Left ventricle myocardium inferior (tissue), 1 donor: ENCODE results near the gene GPR183. TPM values are rescaled to one million over a fixed set of nuclear protein-coding genes. Genes with fewer than 3 reads are reported as not detected.

Experiments
- DNase-seq: peaks from one replicate; pipeline ENCODE4 v3.0.0-alpha.2; 2020
- H3K27ac ChIP-seq: fragments of 200-600 bp; replicated peaks from 2 replicates; pipeline ENCODE4 v1.8.0; 2021
- H3K27me3 ChIP-seq: fragments of 200-600 bp; 2 replicates; pipeline ENCODE4 v1.8.0; 2021; ENCODE audit warnings: low read depth
- H3K36me3 ChIP-seq: fragments of 200-600 bp; 2 replicates; pipeline ENCODE4 v1.8.0; 2021
- H3K4me1 ChIP-seq: fragments of 200-600 bp; 2 replicates; pipeline ENCODE4 v1.8.0; 2021
- H3K4me3 ChIP-seq: fragments of 200-600 bp; 2 replicates; pipeline ENCODE4 v1.8.0; 2021; ENCODE audit warnings: mild to moderate bottlenecking, moderate library complexity
- H3K9me3 ChIP-seq: fragments of 200-600 bp; replicated peaks from 2 replicates; pipeline ENCODE4 v1.8.0; 2021
- CTCF ChIP-seq: fragments of 200-600 bp; IDR thresholded peaks from 2 replicates; pipeline ENCODE4 v1.8.0; 2021; ENCODE audit warnings: antibody characterized with exemption, mild to moderate bottlenecking, borderline replicate concordance
- intact Hi-C: fragments of 100-400 bp; cut with micrococcal nuclease; formaldehyde crosslinking; loops from one replicate; pipeline ENCODE4 v1.11.0; 2022
- total RNA-seq: library from RNA; stranded (reverse); fragmentation: NEBNext Ultra II Directional; extraction: Animal tissue kit (Norgen Biotek cat#: 25700); gene quantifications from one replicate; pipeline ENCODE4 v1.2.1, GENCODE V29; 2021
- donor health status: DM: no; HTN: yes; CAD: no; lungs with severe emphysema.

GPR183 gene
- total RNA-seq, 1 donor from 2014 or later, result 1.7 TPM

GRCh38 chr13:99315186-99315585 is 8.0 kb upstream of the GPR183 start:
- TF ChIP-seq CTCF, result no peak
- no peak for DNase-seq
- no peaks in the 10 kb centered on the region for H3K9me3 ChIP-seq
- no peaks in the 10 kb centered on the region for H3K27me3 ChIP-seq
- H3K4me3 ChIP-seq, result no peak overlapping the region
- H3K27ac ChIP-seq, result no peak overlapping the region
- H3K4me1 ChIP-seq, result peaks cover 32% of the 10 kb centered on the region
- H3K36me3 ChIP-seq, result peaks cover 13% of the 10 kb centered on the region
- intact Hi-C loops, result no loop called here

GRCh38 chr13:99314640-99315176 is 7.5 kb upstream of the GPR183 start:
- TF ChIP-seq CTCF, result no peak
- Histone ChIP-seq H3K27me3 (no peaks in the 10 kb centered on the region), H3K27ac (no peak overlapping the region), H3K9me3 (no peaks in the 10 kb centered on the region), H3K4me3 (no peak overlapping the region), H3K4me1 (peaks cover 32% of the 10 kb centered on the region), H3K36me3 (peaks cover 13% of the 10 kb centered on the region)
- intact Hi-C loops, result no loop called here
- no peak for DNase-seq

- Histone ChIP-seq H3K9me3 (no peaks in the 10 kb centered on the region), H3K36me3 (peaks cover 15% of the 10 kb centered on the region), H3K27ac (no peak overlapping the region), H3K4me3 (no peak overlapping the region), H3K4me1 (peaks cover 32% of the 10 kb centered on the region), H3K27me3 (no peaks in the 10 kb centered on the region)
- TF ChIP-seq CTCF, result no peak
- no peak for DNase-seq
- intact Hi-C loops, result no loop called here
Measured at GRCh38 chr13:99313941-99314340, 6.7 kb upstream of the GPR183 start.

GRCh38 chr13:99313501-99313900 is 6.3 kb upstream of the GPR183 start:
- Histone ChIP-seq H3K4me3 (no peak overlapping the region), H3K4me1 (peaks cover 32% of the 10 kb centered on the region), H3K36me3 (peaks cover 13% of the 10 kb centered on the region), H3K27ac (peak overlapping the region; percentile 49), H3K9me3 (no peaks in the 10 kb centered on the region), H3K27me3 (no peaks in the 10 kb centered on the region)
- DNase-seq, result no peak
- intact Hi-C loops, result no loop called here
- TF ChIP-seq CTCF, result no peak

- intact Hi-C loops, result no loop called here
- H3K27ac ChIP-seq, result peak overlapping the region; percentile 49
Measured at GRCh38 chr13:99312493-99312883, 5.3 kb upstream of the GPR183 start.

More at GRCh38 chr13:99312493-99312883, 5.3 kb upstream of the GPR183 start:
- DNase-seq, result peak; percentile 45
- peaks cover 40% of the 10 kb centered on the region for H3K4me1 ChIP-seq
- no peaks in the 10 kb centered on the region for H3K9me3 ChIP-seq
- peaks cover 6% of the 10 kb centered on the region for H3K36me3 ChIP-seq
- no peak overlapping the region for H3K4me3 ChIP-seq
- no peaks in the 10 kb centered on the region for H3K27me3 ChIP-seq
- no peak for TF ChIP-seq CTCF
